ENCODE data around the gene GBE1.

DNA sequence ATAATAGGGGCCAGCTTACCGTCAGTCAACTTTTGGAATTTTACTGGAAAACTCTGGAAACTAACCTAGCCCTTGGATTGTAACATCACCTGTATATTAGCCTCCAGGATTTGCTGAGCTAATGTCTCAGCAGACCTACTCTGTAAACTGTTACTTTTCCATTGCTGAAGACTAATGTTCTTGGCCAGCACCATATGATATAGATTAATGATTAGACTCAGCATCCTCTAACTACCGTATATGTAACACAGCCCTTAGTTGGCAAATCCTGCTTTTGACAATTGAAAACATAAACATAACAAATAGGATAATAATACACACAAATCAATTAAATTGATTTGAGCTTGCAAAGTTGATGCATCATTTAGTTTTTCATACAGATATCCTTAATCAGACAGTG is 26.6 kb upstream of the GBE1 start:
- TF ChIP-seq, protein P1, sequence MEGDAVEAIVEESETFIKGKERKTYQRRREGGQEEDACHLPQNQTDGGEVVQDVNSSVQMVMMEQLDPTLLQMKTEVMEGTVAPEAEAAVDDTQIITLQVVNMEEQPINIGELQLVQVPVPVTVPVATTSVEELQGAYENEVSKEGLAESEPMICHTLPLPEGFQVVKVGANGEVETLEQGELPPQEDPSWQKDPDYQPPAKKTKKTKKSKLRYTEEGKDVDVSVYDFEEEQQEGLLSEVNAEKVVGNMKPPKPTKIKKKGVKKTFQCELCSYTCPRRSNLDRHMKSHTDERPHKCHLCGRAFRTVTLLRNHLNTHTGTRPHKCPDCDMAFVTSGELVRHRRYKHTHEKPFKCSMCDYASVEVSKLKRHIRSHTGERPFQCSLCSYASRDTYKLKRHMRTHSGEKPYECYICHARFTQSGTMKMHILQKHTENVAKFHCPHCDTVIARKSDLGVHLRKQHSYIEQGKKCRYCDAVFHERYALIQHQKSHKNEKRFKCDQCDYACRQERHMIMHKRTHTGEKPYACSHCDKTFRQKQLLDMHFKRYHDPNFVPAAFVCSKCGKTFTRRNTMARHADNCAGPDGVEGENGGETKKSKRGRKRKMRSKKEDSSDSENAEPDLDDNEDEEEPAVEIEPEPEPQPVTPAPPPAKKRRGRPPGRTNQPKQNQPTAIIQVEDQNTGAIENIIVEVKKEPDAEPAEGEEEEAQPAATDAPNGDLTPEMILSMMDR (IDR thresholded peaks at IDR 0.05; ENCODE audit: low read length): no peak
- no peak for TF ChIP-seq EZH2 (optimal IDR thresholded peaks at IDR 0.05; ENCODE audit: low read depth, low read length)

Data from MM.1S (cell line).